NCI-H510A (cell line): ENCODE data around the gene LGALS12.
"Not testable (repeated sequence)": the region's sequence is repeated elsewhere in the genome, so short reads cannot be mapped to it uniquely, and the experiment has no call there.

ENCODE experiments used
- DNase-seq: peaks from one replicate; lab custom pipeline; 2025; lab: John Stamatoyannopoulos, UW

Gene LGALS12

GRCh38 chr11:63504933-63505586 lies 824 bp upstream of the LGALS12 start:
- no peak for DNase-seq

GRCh38 chr11:63506876-63507275 lies 992 bp downstream of the LGALS12 start:
- no peak for DNase-seq

- no peak for DNase-seq
Measured at GRCh38 chr11:63507511-63507910, 1.6 kb downstream of the LGALS12 start.

GRCh38 chr11:63508009-63508408 lies 2.1 kb downstream of the LGALS12 start:
- DNase-seq: no peak

- no peak for DNase-seq
Measured at GRCh38 chr11:63508745-63509144, 2.9 kb downstream of the LGALS12 start.

- no peak for DNase-seq
Measured at GRCh38 chr11:63510360-63511047, 4.6 kb downstream of the LGALS12 start.

- DNase-seq: no peak
Measured at GRCh38 chr11:63511048-63511748, 5.3 kb downstream of the LGALS12 start.

- DNase-seq: no peak
Measured at GRCh38 chr11:63512816-63513215, 6.9 kb downstream of the LGALS12 start.

GRCh38 chr11:63516109-63516508 lies 10.2 kb downstream of the LGALS12 start:
- DNase-seq: no peak

- no peak for DNase-seq
Measured at GRCh38 chr11:63517156-63517555, 11.3 kb downstream of the LGALS12 start.

GRCh38 chr11:63518548-63518947 lies 12.7 kb downstream of the LGALS12 start:
- DNase-seq: no peak

GRCh38 chr11:63520606-63521170 lies 14.8 kb downstream of the LGALS12 start:
- no peak for DNase-seq

- DNase-seq: no peak
Measured at GRCh38 chr11:63521896-63522295, 16.0 kb downstream of the LGALS12 start.

- no peak for DNase-seq
Measured at GRCh38 chr11:63523151-63523550, 17.3 kb downstream of the LGALS12 start.

GRCh38 chr11:63527667-63528066 lies 21.8 kb downstream of the LGALS12 start:
- no peak for DNase-seq

GRCh38 chr11:63528156-63528555 lies 22.3 kb downstream of the LGALS12 start:
- not testable (repeated sequence) for DNase-seq

- DNase-seq: not testable (repeated sequence)
Measured at GRCh38 chr11:63528729-63529278, 22.9 kb downstream of the LGALS12 start.

- DNase-seq: not testable (repeated sequence)
Measured at GRCh38 chr11:63529373-63529772, 23.5 kb downstream of the LGALS12 start.

- DNase-seq: no peak
Measured at GRCh38 chr11:63530021-63530420, 24.1 kb downstream of the LGALS12 start.

GRCh38 chr11:63531074-63531792 lies 25.3 kb downstream of the LGALS12 start:
- DNase-seq: not testable (repeated sequence)

- DNase-seq: no peak
Measured at GRCh38 chr11:63532117-63532516, 26.2 kb downstream of the LGALS12 start.
